ENCODE results near the gene TMEM272.

Gene TMEM272

GRCh38 chr13:51858433-51859247, 13.7 kb upstream of the TMEM272 start:
- no peak for TF ChIP-seq CTCF (IDR thresholded peaks at IDR 0.05; ENCODE audit: control insufficient read depth, insufficient read depth, low read depth, low read length, missing control alignments)
- DNase-seq (ENCODE audit: low read depth): no peak
- no peak overlapping the region for H3K4me3 ChIP-seq (ENCODE audit: control insufficient read depth, low read depth, low read length)

GRCh38 chr13:51856998-51857397, 12.0 kb upstream of the TMEM272 start:
- DNase-seq (ENCODE audit: low read depth): no peak
- TF ChIP-seq CTCF (IDR thresholded peaks at IDR 0.05; ENCODE audit: control insufficient read depth, insufficient read depth, low read depth, low read length, missing control alignments): no peak
- no peak overlapping the region for H3K4me3 ChIP-seq (ENCODE audit: control insufficient read depth, low read depth, low read length)

- no peak for DNase-seq (ENCODE audit: low read depth)
- no peak overlapping the region for H3K4me3 ChIP-seq (ENCODE audit: control insufficient read depth, low read depth, low read length)
- no peak for TF ChIP-seq CTCF (IDR thresholded peaks at IDR 0.05; ENCODE audit: control insufficient read depth, insufficient read depth, low read depth, low read length, missing control alignments)
These were observed 11.2 kb upstream of the TMEM272 start for GRCh38 chr13:51856027-51856736.

GRCh38 chr13:51849145-51850101, 4.4 kb upstream of the TMEM272 start:
- H3K4me3 ChIP-seq (ENCODE audit: control insufficient read depth, low read depth, low read length): no peak overlapping the region
- peak; percentile 50 for TF ChIP-seq CTCF (IDR thresholded peaks at IDR 0.05; ENCODE audit: control insufficient read depth, insufficient read depth, low read depth, low read length, missing control alignments)
- DNase-seq (ENCODE audit: low read depth): no peak

- no peak for TF ChIP-seq CTCF (IDR thresholded peaks at IDR 0.05; ENCODE audit: control insufficient read depth, insufficient read depth, low read depth, low read length, missing control alignments)
- no peak overlapping the region for H3K4me3 ChIP-seq (ENCODE audit: control insufficient read depth, low read depth, low read length)
- peak; percentile 5 for DNase-seq (ENCODE audit: low read depth)
These were observed 3.7 kb upstream of the TMEM272 start for GRCh38 chr13:51848674-51849073.

- H3K4me3 ChIP-seq (ENCODE audit: control insufficient read depth, low read depth, low read length): no peak overlapping the region
- TF ChIP-seq CTCF (IDR thresholded peaks at IDR 0.05; ENCODE audit: control insufficient read depth, insufficient read depth, low read depth, low read length, missing control alignments): no peak
- DNase-seq (ENCODE audit: low read depth): no peak
These were observed 1.8 kb upstream of the TMEM272 start for GRCh38 chr13:51846756-51847155.

All from AG09309 (cell line).